IMR-90 (cell line): Measurements from ENCODE around the gene MIEF1. TPM values are rescaled to one million over a fixed set of nuclear protein-coding genes. Genes with fewer than 3 reads are reported as not detected.

Source experiments
- ATAC-seq: fragments of 200-7000 bp; cut with Tn5 transposase; 2 replicates; pipeline ENCODE4 v1.9.1; 2020; ENCODE audit warnings: low read depth, mild to moderate bottlenecking, moderate library complexity
- BruUV-seq: library from RNA; stranded (reverse); fragments of 400-500 nt; replicated peaks from 2 replicates; lab custom pipeline; 2021; lab: Mats Ljungman, UMichigan
- CTCF ChIA-PET: fragments of 300-600 bp; formaldehyde crosslinking; extraction: SDS; loops from one replicate; lab custom pipeline; 2021; ENCODE audit warnings: antibody characterized with exemption; lab: Yijun Ruan, JAX
- POLR2A ChIA-PET: fragments of 300-600 bp; sonication (Branson Sonifier 250); formaldehyde crosslinking; loops from one replicate; lab custom pipeline; 2022; ENCODE audit warnings: antibody characterized with exemption; ENCODE audit not compliant: unreplicated experiment; lab: Charles Lee
- DNase-seq: peaks from one replicate; pipeline ENCODE4 v3.0.0; 2013
- H2AFZ ChIP-seq: replicated peaks from 2 replicates; pipeline ENCODE3; 2013; ENCODE audit warnings: low read length, mild to moderate bottlenecking; ENCODE audit not compliant: poor library complexity
- H2AK5ac ChIP-seq: 2 replicates; pipeline ENCODE4 v1.6.1; 2013; ENCODE audit warnings: low read depth, low read length, inconsistent platforms
- H2AK9ac ChIP-seq: replicated peaks from 2 replicates; pipeline ENCODE3; 2013; ENCODE audit warnings: mild to moderate bottlenecking, low read depth, low read length, moderate library complexity; ENCODE audit not compliant: poor library complexity
- H2BK120ac ChIP-seq: 2 replicates; pipeline ENCODE4 v1.6.1; 2013; ENCODE audit warnings: low read depth, low read length, inconsistent platforms
- H2BK15ac ChIP-seq: 3 replicates; pipeline ENCODE4 v1.6.1; 2013; ENCODE audit warnings: low read depth, low read length, inconsistent platforms
- H2BK20ac ChIP-seq: 2 replicates; pipeline ENCODE4 v1.6.1; 2013; ENCODE audit warnings: low read depth, mild to moderate bottlenecking, inconsistent platforms, low read length, moderate library complexity
- H2BK5ac ChIP-seq: 2 replicates; pipeline ENCODE4 v1.6.1; 2013; ENCODE audit warnings: mild to moderate bottlenecking, low read depth, low read length, inconsistent platforms; ENCODE audit not compliant: poor library complexity, severe bottlenecking
- H3K14ac ChIP-seq: replicated peaks from 2 replicates; pipeline ENCODE4 v1.6.1; 2013; ENCODE audit warnings: low read depth, low read length, inconsistent platforms
- H3K18ac ChIP-seq: 2 replicates; pipeline ENCODE4 v1.6.1; 2013; ENCODE audit warnings: low read depth, low read length, control low read depth
- H3K23ac ChIP-seq: 2 replicates; pipeline ENCODE4 v1.6.1; 2013; ENCODE audit warnings: low read depth, low read length, inconsistent platforms
- H3K27ac ChIP-seq: 2 replicates; pipeline ENCODE4 v1.5.1; 2013; ENCODE audit warnings: mild to moderate bottlenecking, control low read depth, low read length; ENCODE audit not compliant: insufficient read depth
- H3K27me3 ChIP-seq: 2 replicates; pipeline ENCODE4 v1.6.1; 2013; ENCODE audit warnings: low read length; ENCODE audit not compliant: control insufficient read depth, insufficient read depth
- H3K36me3 ChIP-seq: 2 replicates; pipeline ENCODE4 v1.6.1; 2013; ENCODE audit warnings: low read length, mixed read lengths; ENCODE audit not compliant: control insufficient read depth, insufficient read depth
- H3K4ac ChIP-seq: 2 replicates; pipeline ENCODE4 v1.6.1; 2013; ENCODE audit warnings: low read depth, low read length, inconsistent platforms
- H3K4me1 ChIP-seq: 2 replicates; pipeline ENCODE4 v1.6.1; 2013; ENCODE audit warnings: low read length, mixed read lengths; ENCODE audit not compliant: control insufficient read depth, insufficient read depth
- H3K4me2 ChIP-seq: 2 replicates; pipeline ENCODE4 v1.6.1; 2013; ENCODE audit warnings: low read depth, mild to moderate bottlenecking, control low read depth, low read length, moderate library complexity
- H3K4me3 ChIP-seq: 2 replicates; pipeline ENCODE4 v1.5.1; 2013; ENCODE audit warnings: low read depth, mild to moderate bottlenecking, control low read depth, low read length, moderate library complexity; ENCODE audit not compliant: insufficient read depth
- H3K56ac ChIP-seq: 2 replicates; pipeline ENCODE4 v1.6.1; 2013; ENCODE audit warnings: low read length, inconsistent platforms; ENCODE audit not compliant: insufficient read depth; ENCODE audit errors: extremely low read depth
- H3K79me1 ChIP-seq, 2 experiments: 2 replicates each; pipeline ENCODE4 v1.6.1; 2013; ENCODE audit warnings: low read length in 2 of 2, inconsistent platforms in 1 of 2, low read depth in 1 of 2
- H3K9ac ChIP-seq: 2 replicates; pipeline ENCODE4 v1.6.1; 2013; ENCODE audit warnings: low read depth, low read length, control low read depth
- H3K9me1 ChIP-seq: 2 replicates; pipeline ENCODE4 v1.6.1; 2013; ENCODE audit warnings: low read length, inconsistent platforms; ENCODE audit not compliant: insufficient read depth
- H3K9me3 ChIP-seq: 2 replicates; pipeline ENCODE4 v1.6.1; 2013; ENCODE audit warnings: low read length; ENCODE audit not compliant: control insufficient read depth, insufficient read depth
- H4K20me1 ChIP-seq: 2 replicates; pipeline ENCODE4 v1.6.1; 2013; ENCODE audit warnings: low read length, inconsistent platforms; ENCODE audit not compliant: insufficient read depth
- H4K5ac ChIP-seq: 2 replicates; pipeline ENCODE4 v1.6.1; 2013; ENCODE audit warnings: mild to moderate bottlenecking, low read depth, low read length, control low read depth
- H4K8ac ChIP-seq, 2 experiments: 2 replicates each; pipeline ENCODE4 v1.6.1; 2013; ENCODE audit warnings: low read depth in 2 of 2, low read length in 2 of 2, control low read depth in 1 of 2, inconsistent platforms in 1 of 2
- H4K91ac ChIP-seq: 2 replicates; pipeline ENCODE4 v1.6.1; 2013; ENCODE audit warnings: low read depth, low read length, inconsistent platforms; ENCODE audit not compliant: insufficient read depth
- CEBPB ChIP-seq: IDR thresholded peaks from 2 replicates; pipeline ENCODE4 v1.6.1; 2012; ENCODE audit warnings: low read depth, low read length, improper control_type of control experiment
- FOS ChIP-seq: fragments of 150-350 bp; IDR thresholded peaks from 2 replicates; pipeline ENCODE4 v1.6.1; 2016; ENCODE audit warnings: low read depth, low read length
- MAFK ChIP-seq: IDR thresholded peaks from 2 replicates; pipeline ENCODE4 v1.6.1; 2012; ENCODE audit warnings: low read depth, low read length, improper control_type of control experiment
- POLR2A ChIP-seq: IDR thresholded peaks from 2 replicates; pipeline ENCODE4 v1.6.1; 2012; ENCODE audit warnings: mild to moderate bottlenecking, low read depth, low read length
- RAD21 ChIP-seq: IDR thresholded peaks from 2 replicates; pipeline ENCODE4 v1.6.1; 2012; ENCODE audit warnings: low read length, improper control_type of control experiment
- SMC3 ChIP-seq: fragments of 150-350 bp; IDR thresholded peaks from 2 replicates; pipeline ENCODE4 v1.6.1; 2016; ENCODE audit warnings: low read depth, mild to moderate bottlenecking, antibody characterized with exemption, low read length, moderate library complexity
- WGBS, 2 experiments: methylation state at CpG; one replicate each; pipeline versions ENCODE4 v1.1.5 to v1.1.7; 2013; ENCODE audit warnings: missing lambda C conversion rate in 2 of 2; ENCODE audit not compliant: insufficient read length in 1 of 2; ENCODE audit errors: extremely low coverage in 2 of 2; 5-methylcytosine and 5-hydroxymethylcytosine counted together
- dilution Hi-C: fragments of 300-500 bp; cut with HindIII; formaldehyde crosslinking; loops from one replicate; pipeline ENCODE4 v1.14.3; 2018; ENCODE audit warnings: low sequenced_read_pairs; ENCODE audit not compliant: unreplicated experiment
- in situ Hi-C: fragments of 300-500 bp; cut with MboI; formaldehyde crosslinking; loops from 3 replicates; pipeline ENCODE4 v1.14.3; 2019; ENCODE audit warnings: low sequenced_read_pairs, inconsistent platforms, mixed read lengths
- intact Hi-C: fragments of 100-400 bp; cut with micrococcal nuclease; formaldehyde crosslinking; loops from 2 replicates; pipeline ENCODE4 v1.10.0; 2022
- polyA plus RNA-seq, 3 experiments: library from polyadenylated mRNA; depleted of rRNA; stranded (reverse); fragments of >200 nt; gene quantifications; 2 replicates each; pipeline ENCODE4 v1.2.3, GENCODE V29; 2012; ENCODE audit warnings: low replicate concordance in 1 of 3
- total RNA-seq: library from RNA; depleted of rRNA; stranded (reverse); fragments of >200 nt; gene quantifications from 2 replicates; pipeline ENCODE4 v1.2.3, GENCODE V29; 2012
- TF ChIP-seq, protein P1 (sequence below): conservative IDR thresholded peaks from 2 replicates; pipeline ENCODE4 v1.5.1; 2012; ENCODE audit warnings: mild to moderate bottlenecking, low read depth, low read length, improper control_type of control experiment

MIEF1 gene
- total and polyA plus RNA-seq, 2 of the 4 experiments (the other 2 are of a cell fraction), result 9.7 to 16.9 TPM

DNA sequence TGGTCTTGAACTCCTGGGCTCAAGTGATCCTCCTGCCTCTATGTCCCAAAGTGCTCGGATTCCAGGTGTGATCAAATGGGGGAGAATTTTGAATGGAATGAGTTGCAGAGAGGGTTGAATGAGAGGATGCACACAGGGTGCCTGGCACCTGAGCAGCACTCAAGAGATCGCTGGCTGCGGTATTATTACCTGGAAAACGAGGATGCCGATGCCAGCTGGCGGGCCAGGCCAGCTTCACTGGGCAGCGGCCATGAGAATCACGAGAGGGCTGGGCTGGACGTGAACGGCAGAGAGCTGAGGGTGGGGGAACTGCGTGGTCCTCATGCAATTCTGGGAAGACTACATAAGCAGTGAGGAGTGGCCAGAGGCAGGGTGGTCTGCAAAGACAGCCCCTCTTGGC lies 42.4 kb upstream of the MIEF1 start:
- no peak overlapping the region for H2BK15ac ChIP-seq
- no TSS peak for BruUV-seq
- no peak overlapping the region for H2BK120ac ChIP-seq
- no peak overlapping the region for H4K8ac ChIP-seq
- H3K27ac ChIP-seq, result no peak overlapping the region
- H3K79me1 ChIP-seq, result no peaks in the 10 kb centered on the region
- in situ Hi-C loops, result no loop called here
- peaks cover 2% of the 10 kb centered on the region; the same call in 1 of the 2 replicates for H3K4me1 ChIP-seq
- no peak overlapping the region for H2AK5ac ChIP-seq
- no peak overlapping the region for H3K4me3 ChIP-seq
- no peak overlapping the region for H3K14ac ChIP-seq
- no peak overlapping the region for H4K5ac ChIP-seq
- no peak overlapping the region for H3K9ac ChIP-seq
- no peak overlapping the region for H2AFZ ChIP-seq
- no peaks in the 10 kb centered on the region for H4K20me1 ChIP-seq
- intact Hi-C loops, result no loop called here
- H2AK9ac ChIP-seq, result no peak overlapping the region
- ATAC-seq, result no peak
- no peak overlapping the region for H3K56ac ChIP-seq
- H4K91ac ChIP-seq, result no peak overlapping the region
- no peaks in the 10 kb centered on the region for H3K36me3 ChIP-seq
- WGBS, 2 experiments, result 80% methylated on average over 5 of the region's 11 CpGs; no CpG with 5 or more reads in 1 of the 2 experiments
- H3K4ac ChIP-seq, result no peak overlapping the region
- ChIA-PET POLR2A (no interaction called here), CTCF (no interaction called here)
- no peak for DNase-seq
- H2BK20ac ChIP-seq, result no peak overlapping the region
- no peak overlapping the region for H3K4me2 ChIP-seq
- no peak overlapping the region for H3K23ac ChIP-seq
- H3K27me3 ChIP-seq, result peaks cover 44% of the 10 kb centered on the region
- no peaks in the 10 kb centered on the region; the same call in 1 of the 2 replicates for H3K9me1 ChIP-seq
- no peak for TF ChIP-seq RAD21
- TF ChIP-seq MAFK, result no peak
- no peak for TF ChIP-seq CEBPB
- TF ChIP-seq, protein P1, sequence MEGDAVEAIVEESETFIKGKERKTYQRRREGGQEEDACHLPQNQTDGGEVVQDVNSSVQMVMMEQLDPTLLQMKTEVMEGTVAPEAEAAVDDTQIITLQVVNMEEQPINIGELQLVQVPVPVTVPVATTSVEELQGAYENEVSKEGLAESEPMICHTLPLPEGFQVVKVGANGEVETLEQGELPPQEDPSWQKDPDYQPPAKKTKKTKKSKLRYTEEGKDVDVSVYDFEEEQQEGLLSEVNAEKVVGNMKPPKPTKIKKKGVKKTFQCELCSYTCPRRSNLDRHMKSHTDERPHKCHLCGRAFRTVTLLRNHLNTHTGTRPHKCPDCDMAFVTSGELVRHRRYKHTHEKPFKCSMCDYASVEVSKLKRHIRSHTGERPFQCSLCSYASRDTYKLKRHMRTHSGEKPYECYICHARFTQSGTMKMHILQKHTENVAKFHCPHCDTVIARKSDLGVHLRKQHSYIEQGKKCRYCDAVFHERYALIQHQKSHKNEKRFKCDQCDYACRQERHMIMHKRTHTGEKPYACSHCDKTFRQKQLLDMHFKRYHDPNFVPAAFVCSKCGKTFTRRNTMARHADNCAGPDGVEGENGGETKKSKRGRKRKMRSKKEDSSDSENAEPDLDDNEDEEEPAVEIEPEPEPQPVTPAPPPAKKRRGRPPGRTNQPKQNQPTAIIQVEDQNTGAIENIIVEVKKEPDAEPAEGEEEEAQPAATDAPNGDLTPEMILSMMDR, result no peak
- TF ChIP-seq FOS, result no peak
- TF ChIP-seq POLR2A, result no peak
- TF ChIP-seq SMC3, result no peak
- no peak overlapping the region for H3K18ac ChIP-seq
- H3K9me3 ChIP-seq, result no peaks in the 10 kb centered on the region
- dilution Hi-C loops, result no loop called here
- no peak overlapping the region for H2BK5ac ChIP-seq
